T-helper 1 cell treated with Interleukin-12 subunit alpha and Interleukin-12 subunit beta and Interleukin-4 antibody, amounts not matched to agents 30 μg/mL and 1 μg/mL, for 36 hours (primary cell): ENCODE data around the gene PCNP.
"Not testable (repeated sequence)": the region's sequence is repeated elsewhere in the genome, so short reads cannot be mapped to it uniquely, and the experiment has no call there.

Source experiments
- H3K27ac Mint-ChIP-seq: one replicate; pipeline ENCODE4 v1.8.0; 2021; ENCODE audit warnings: mild to moderate bottlenecking, mixed read lengths
- H3K27me3 Mint-ChIP-seq: one replicate; pipeline ENCODE4 v1.8.0; 2021; ENCODE audit warnings: low read depth, mixed read lengths
- H3K36me3 Mint-ChIP-seq: one replicate; pipeline ENCODE4 v1.8.0; 2021; ENCODE audit warnings: low read depth, mixed read lengths
- H3K4me1 Mint-ChIP-seq: one replicate; pipeline ENCODE4 v1.8.0; 2021; ENCODE audit warnings: low read depth, mixed read lengths
- H3K4me3 Mint-ChIP-seq: one replicate; pipeline ENCODE4 v1.8.0; 2021; ENCODE audit warnings: mild to moderate bottlenecking, moderate library complexity, mixed read lengths
- H3K9me3 Mint-ChIP-seq: one replicate; pipeline ENCODE4 v1.8.0; 2021; ENCODE audit warnings: mixed read lengths

The PCNP gene

GRCh38 chr3:101573449-101574387 is at the start of gene PCNP:
TSS of gene PCNP (plus strand) at chr3:101574180. CDS start at chr3:101574216, 36 bp downstream.
- H3K36me3 Mint-ChIP-seq: peaks cover 8% of the 10 kb centered on the region

GRCh38 chr3:101527441-101527840 is 46.5 kb upstream of the PCNP start:
- no peaks in the 10 kb centered on the region for H3K27me3 Mint-ChIP-seq
- no peak overlapping the region for H3K27ac Mint-ChIP-seq
- peaks cover 17% of the 10 kb centered on the region for H3K9me3 Mint-ChIP-seq
- H3K36me3 Mint-ChIP-seq: peaks cover 16% of the 10 kb centered on the region
- no peak overlapping the region for H3K4me3 Mint-ChIP-seq
- peaks cover 30% of the 10 kb centered on the region for H3K4me1 Mint-ChIP-seq

More at GRCh38 chr3:101573449-101574387, at the start of gene PCNP:
- H3K4me3 Mint-ChIP-seq: peak within 1 kb of the TSS; percentile 97
- no peaks in the 10 kb centered on the region for H3K27me3 Mint-ChIP-seq
- no peaks in the 10 kb centered on the region for H3K9me3 Mint-ChIP-seq
- H3K4me1 Mint-ChIP-seq: peaks cover 30% of the 10 kb centered on the region
- peak within 1 kb of the TSS; percentile 99 for H3K27ac Mint-ChIP-seq

- H3K9me3 Mint-ChIP-seq: peaks cover 17% of the 10 kb centered on the region
- no peaks in the 10 kb centered on the region for H3K27me3 Mint-ChIP-seq
- peaks cover 16% of the 10 kb centered on the region for H3K36me3 Mint-ChIP-seq
- H3K27ac Mint-ChIP-seq: no peak overlapping the region
- H3K4me1 Mint-ChIP-seq: peaks cover 32% of the 10 kb centered on the region
- no peak overlapping the region for H3K4me3 Mint-ChIP-seq
Observed at GRCh38 chr3:101527906-101528305, 46.1 kb upstream of the PCNP start.

- Mint-ChIP-seq H3K27ac (peak overlapping the region; percentile 53), H3K27me3 (no peaks in the 10 kb centered on the region), H3K9me3 (peaks cover 14% of the 10 kb centered on the region), H3K36me3 (peaks cover 13% of the 10 kb centered on the region), H3K4me1 (peaks cover 34% of the 10 kb centered on the region), H3K4me3 (no peak overlapping the region)
Observed at GRCh38 chr3:101529816-101530685, 43.9 kb upstream of the PCNP start.

- Mint-ChIP-seq H3K9me3 (peaks cover 11% of the 10 kb centered on the region), H3K4me3 (peak overlapping the region; percentile 6), H3K36me3 (peaks cover 12% of the 10 kb centered on the region), H3K4me1 (peaks cover 34% of the 10 kb centered on the region), H3K27ac (peak overlapping the region; percentile 5), H3K27me3 (no peaks in the 10 kb centered on the region)
Observed at GRCh38 chr3:101530686-101531047, 43.3 kb upstream of the PCNP start.

GRCh38 chr3:101531473-101532086 is 42.4 kb upstream of the PCNP start:
- Mint-ChIP-seq H3K9me3 (peaks cover 11% of the 10 kb centered on the region), H3K36me3 (peaks cover 14% of the 10 kb centered on the region), H3K4me3 (peak overlapping the region; percentile 6), H3K4me1 (peaks cover 34% of the 10 kb centered on the region), H3K27me3 (no peaks in the 10 kb centered on the region), H3K27ac (peak overlapping the region; percentile 5)

- Mint-ChIP-seq H3K27me3 (no peaks in the 10 kb centered on the region), H3K9me3 (peaks cover 11% of the 10 kb centered on the region), H3K36me3 (peaks cover 12% of the 10 kb centered on the region), H3K27ac (no peak overlapping the region), H3K4me3 (no peak overlapping the region), H3K4me1 (peaks cover 34% of the 10 kb centered on the region)
Observed at GRCh38 chr3:101532783-101533602, 41.0 kb upstream of the PCNP start.

GRCh38 chr3:101533603-101533968 is 40.4 kb upstream of the PCNP start:
- peaks cover 12% of the 10 kb centered on the region for H3K36me3 Mint-ChIP-seq

GRCh38 chr3:101535221-101535620 is 38.8 kb upstream of the PCNP start:
- H3K36me3 Mint-ChIP-seq: peaks cover 14% of the 10 kb centered on the region
- H3K4me3 Mint-ChIP-seq: no peak overlapping the region
- peaks cover 9% of the 10 kb centered on the region for H3K27me3 Mint-ChIP-seq
- H3K9me3 Mint-ChIP-seq: peaks cover 12% of the 10 kb centered on the region
- H3K4me1 Mint-ChIP-seq: peaks cover 24% of the 10 kb centered on the region
- no peak overlapping the region for H3K27ac Mint-ChIP-seq

More at GRCh38 chr3:101533603-101533968, 40.4 kb upstream of the PCNP start:
- H3K4me1 Mint-ChIP-seq: peaks cover 34% of the 10 kb centered on the region
- peaks cover 12% of the 10 kb centered on the region for H3K9me3 Mint-ChIP-seq
- H3K4me3 Mint-ChIP-seq: no peak overlapping the region
- no peak overlapping the region for H3K27ac Mint-ChIP-seq
- no peaks in the 10 kb centered on the region for H3K27me3 Mint-ChIP-seq

GRCh38 chr3:101536266-101536665 is 37.7 kb upstream of the PCNP start:
- no peak overlapping the region for H3K27ac Mint-ChIP-seq

GRCh38 chr3:101536955-101537354 is 37.0 kb upstream of the PCNP start:
- Mint-ChIP-seq H3K36me3 (peaks cover 14% of the 10 kb centered on the region), H3K4me1 (peaks cover 10% of the 10 kb centered on the region), H3K9me3 (peaks cover 12% of the 10 kb centered on the region)
- H3K4me3 Mint-ChIP-seq, H3K27me3 Mint-ChIP-seq, H3K27ac Mint-ChIP-seq: not testable (repeated sequence)

More at GRCh38 chr3:101536266-101536665, 37.7 kb upstream of the PCNP start:
- Mint-ChIP-seq H3K4me1 (peaks cover 15% of the 10 kb centered on the region), H3K9me3 (peaks cover 12% of the 10 kb centered on the region), H3K27me3 (peaks cover 9% of the 10 kb centered on the region), H3K36me3 (peaks cover 14% of the 10 kb centered on the region), H3K4me3 (no peak overlapping the region)

- Mint-ChIP-seq H3K4me1 (peaks cover 29% of the 10 kb centered on the region), H3K27ac (peak overlapping the region; percentile 78), H3K9me3 (peaks cover 16% of the 10 kb centered on the region), H3K36me3 (peaks cover 11% of the 10 kb centered on the region), H3K4me3 (peak overlapping the region; percentile 29), H3K27me3 (peaks cover 9% of the 10 kb centered on the region)
Observed at GRCh38 chr3:101542957-101543356, 31.0 kb upstream of the PCNP start.

GRCh38 chr3:101544161-101544850 is 29.7 kb upstream of the PCNP start:
- peak overlapping the region; percentile 27 for H3K4me3 Mint-ChIP-seq

More at GRCh38 chr3:101544161-101544850, 29.7 kb upstream of the PCNP start:
- peaks cover 7% of the 10 kb centered on the region for H3K36me3 Mint-ChIP-seq
- peaks cover 9% of the 10 kb centered on the region for H3K9me3 Mint-ChIP-seq
- peak overlapping the region; percentile 27 for H3K27ac Mint-ChIP-seq
- peaks cover 29% of the 10 kb centered on the region for H3K4me1 Mint-ChIP-seq
- H3K27me3 Mint-ChIP-seq: peaks cover 5% of the 10 kb centered on the region
